Activated T-cell treated with anti-CD3 and anti-CD28 coated beads, Interleukin-2, amount 50 U/mL, for 24 hours (primary cell): ENCODE results near the gene TALDO1.
A peak's percentile ranks its signal among the peaks of the same experiment; 100 is the strongest.

Experiments used
- DNase-seq: peaks from one replicate; pipeline ENCODE4 v3.0.0-alpha.2; 2020
- H3K27ac Mint-ChIP-seq: 2 replicates; pipeline ENCODE4 v1.8.0; 2020; ENCODE audit warnings: mild to moderate bottlenecking, mixed read lengths
- H3K27me3 Mint-ChIP-seq: 2 replicates; pipeline ENCODE4 v1.8.0; 2020; ENCODE audit warnings: mixed read lengths
- H3K36me3 Mint-ChIP-seq: 2 replicates; pipeline ENCODE4 v1.8.0; 2020; ENCODE audit warnings: low read depth, mixed read lengths
- H3K4me1 Mint-ChIP-seq: 2 replicates; pipeline ENCODE4 v1.8.0; 2020; ENCODE audit warnings: low read depth, mixed read lengths
- H3K4me3 Mint-ChIP-seq: 2 replicates; pipeline ENCODE4 v1.8.0; 2020; ENCODE audit warnings: mild to moderate bottlenecking, moderate library complexity, mixed read lengths
- H3K9me3 Mint-ChIP-seq: 2 replicates; pipeline ENCODE4 v1.8.0; 2020; ENCODE audit warnings: mixed read lengths

The TALDO1 gene

GRCh38 chr11:777288-778255, 30.3 kb downstream of the TALDO1 start, which contains the start of gene GATD1:
TSS of gene GATD1 (minus strand) at chr11:777487. CDS start at chr11:777462, 25 bp downstream.
- Mint-ChIP-seq H3K9me3 (no peaks in the 10 kb centered on the region), H3K4me1 (peaks cover 34% of the 10 kb centered on the region), H3K4me3 (peak within 1 kb of the TSS; percentile 91), H3K36me3 (peaks cover 60% of the 10 kb centered on the region), H3K27ac (peak within 1 kb of the TSS; percentile 91), H3K27me3 (no peaks in the 10 kb centered on the region)
- DNase-seq: peak; percentile 98

- Mint-ChIP-seq H3K9me3 (no peaks in the 10 kb centered on the region), H3K27ac (peak overlapping the region; percentile 33), H3K36me3 (peaks cover 50% of the 10 kb centered on the region), H3K4me1 (peaks cover 34% of the 10 kb centered on the region), H3K4me3 (peak overlapping the region; percentile 83), H3K27me3 (no peaks in the 10 kb centered on the region)
- no peak for DNase-seq
Observed at GRCh38 chr11:778976-779954, 32.0 kb downstream of the TALDO1 start.

- Mint-ChIP-seq H3K36me3 (peaks cover 45% of the 10 kb centered on the region), H3K4me1 (peaks cover 28% of the 10 kb centered on the region), H3K27me3 (no peaks in the 10 kb centered on the region), H3K9me3 (no peaks in the 10 kb centered on the region), H3K4me3 (peak overlapping the region; percentile 20), H3K27ac (no peak overlapping the region)
- DNase-seq: no peak
Observed at GRCh38 chr11:779955-780532, 32.8 kb downstream of the TALDO1 start.

GRCh38 chr11:782264-783174, 35.3 kb downstream of the TALDO1 start:
- Mint-ChIP-seq H3K27ac (no peak overlapping the region), H3K36me3 (peaks cover 34% of the 10 kb centered on the region), H3K4me3 (no peak overlapping the region), H3K27me3 (no peaks in the 10 kb centered on the region), H3K9me3 (no peaks in the 10 kb centered on the region), H3K4me1 (peaks cover 14% of the 10 kb centered on the region)
- DNase-seq: no peak

- H3K27ac Mint-ChIP-seq: no peak overlapping the region
- H3K36me3 Mint-ChIP-seq: peaks cover 33% of the 10 kb centered on the region
- no peaks in the 10 kb centered on the region for H3K27me3 Mint-ChIP-seq
- peaks cover 17% of the 10 kb centered on the region for H3K4me1 Mint-ChIP-seq
- no peaks in the 10 kb centered on the region for H3K9me3 Mint-ChIP-seq
- no peak overlapping the region for H3K4me3 Mint-ChIP-seq
- peak; percentile 45 for DNase-seq
Observed at GRCh38 chr11:783581-784015, 36.3 kb downstream of the TALDO1 start.

GRCh38 chr11:786235-787083, 39.2 kb downstream of the TALDO1 start:
- no peaks in the 10 kb centered on the region for H3K9me3 Mint-ChIP-seq
- peaks cover 4% of the 10 kb centered on the region for H3K27me3 Mint-ChIP-seq
- peaks cover 23% of the 10 kb centered on the region for H3K36me3 Mint-ChIP-seq
- peaks cover 5% of the 10 kb centered on the region for H3K4me1 Mint-ChIP-seq
- H3K4me3 Mint-ChIP-seq: no peak overlapping the region
- DNase-seq: no peak
- peak overlapping the region; percentile 55 for H3K27ac Mint-ChIP-seq

- no peak for DNase-seq
- peaks cover 25% of the 10 kb centered on the region for H3K36me3 Mint-ChIP-seq
- no peaks in the 10 kb centered on the region for H3K9me3 Mint-ChIP-seq
- peaks cover 5% of the 10 kb centered on the region for H3K4me1 Mint-ChIP-seq
- H3K27me3 Mint-ChIP-seq: peaks cover 4% of the 10 kb centered on the region
- H3K27ac Mint-ChIP-seq: no peak overlapping the region
- no peak overlapping the region for H3K4me3 Mint-ChIP-seq
Observed at GRCh38 chr11:787084-787675, 39.9 kb downstream of the TALDO1 start.

GRCh38 chr11:788009-788640, 40.9 kb downstream of the TALDO1 start:
- no peaks in the 10 kb centered on the region for H3K9me3 Mint-ChIP-seq
- peaks cover 5% of the 10 kb centered on the region for H3K4me1 Mint-ChIP-seq
- H3K4me3 Mint-ChIP-seq: no peak overlapping the region
- DNase-seq: no peak
- no peak overlapping the region for H3K27ac Mint-ChIP-seq
- H3K27me3 Mint-ChIP-seq: peaks cover 4% of the 10 kb centered on the region
- H3K36me3 Mint-ChIP-seq: peaks cover 30% of the 10 kb centered on the region

- H3K4me3 Mint-ChIP-seq: peak overlapping the region; percentile 63
- H3K27me3 Mint-ChIP-seq: peaks cover 4% of the 10 kb centered on the region
- no peak for DNase-seq
- peaks cover 34% of the 10 kb centered on the region for H3K36me3 Mint-ChIP-seq
- no peaks in the 10 kb centered on the region for H3K9me3 Mint-ChIP-seq
- H3K27ac Mint-ChIP-seq: peak overlapping the region; percentile 33
- peaks cover 9% of the 10 kb centered on the region for H3K4me1 Mint-ChIP-seq
Observed at GRCh38 chr11:788953-789940, 42.0 kb downstream of the TALDO1 start.

- peak within 1 kb of the TSS; percentile 33 for H3K27ac Mint-ChIP-seq
- peak within 1 kb of the TSS; percentile 63 for H3K4me3 Mint-ChIP-seq
- peaks cover 11% of the 10 kb centered on the region for H3K4me1 Mint-ChIP-seq
- no peaks in the 10 kb centered on the region for H3K9me3 Mint-ChIP-seq
- H3K27me3 Mint-ChIP-seq: peaks cover 4% of the 10 kb centered on the region
- H3K36me3 Mint-ChIP-seq: peaks cover 37% of the 10 kb centered on the region
- peak; percentile 76 for DNase-seq
Observed at GRCh38 chr11:789943-790342, 42.7 kb downstream of the TALDO1 start, which contains the start of gene CEND1. TSS of gene CEND1 (minus strand) at chr11:790090. CDS start at chr11:788576, 1,514 bp downstream.
